HCT116 (cell line): ENCODE measurements around the gene CEP120. TPM values are rescaled to one million over a fixed set of nuclear protein-coding genes. Genes with fewer than 3 reads are reported as not detected.

Source experiments
- ATAC-seq: fragments of 200-7000 bp; cut with Tn5 transposase; 2 replicates; pipeline ENCODE4 v1.9.1; 2020; ENCODE audit warnings: mild to moderate bottlenecking, moderate library complexity
- BruUV-seq: library from RNA; stranded (reverse); fragments of 400-500 nt; replicated peaks from 2 replicates; lab custom pipeline; 2021; lab: Mats Ljungman, UMichigan
- CTCF ChIA-PET: fragments of 300-600 bp; sonication (Branson Sonifier 250); formaldehyde crosslinking; loops from one replicate; lab custom pipeline; 2021; ENCODE audit warnings: antibody characterized with exemption; lab: Charles Lee
- POLR2A ChIA-PET: fragments of 300-600, 350-600 bp; sonication (Branson Sonifier 250); formaldehyde crosslinking; loops from one replicate; lab custom pipeline; 2021; ENCODE audit warnings: antibody characterized with exemption; lab: Charles Lee
- RAD21 ChIA-PET, 2 experiments: fragments of 300-600 bp; sonication (Branson Sonifier 250); formaldehyde crosslinking; loops; one replicate each; lab custom pipeline; 2023; ENCODE audit warnings: low total read pairs in 2 of 2; ENCODE audit not compliant: uncharacterized antibody in 2 of 2, unreplicated experiment in 2 of 2, low non-redundant PET in 1 of 2; lab: Charles Lee
- DNase-seq: peaks from one replicate; pipeline ENCODE4 v3.0.0-alpha.2; 2010; ENCODE audit warnings: low read depth, low spot score
- H2AFZ ChIP-seq: fragments of 200-600 bp; shearing (Covaris generic), sonication (generic); 2 replicates; pipeline ENCODE4 v1.6.1; 2017; ENCODE audit warnings: low read depth, mixed run types, mixed read lengths, antibody characterized with exemption, low read length; ENCODE audit not compliant: poor library complexity, severe bottlenecking
- H3K27ac ChIP-seq: 2 replicates; pipeline ENCODE4 v1.5.1; 2012; ENCODE audit warnings: low read depth, low read length
- H3K27me3 ChIP-seq: fragments of 200-600 bp; sonication (generic); 2 replicates; pipeline ENCODE4 v1.6.1; 2016; ENCODE audit warnings: mixed run types, low read length, mixed read lengths; ENCODE audit not compliant: insufficient read depth
- H3K36me3 ChIP-seq, 2 experiments: fragments of 200-500 bp in 1 of 2; fragments of 200-600 bp in 1 of 2; sonication (Bioruptor generic) in 1 of 2; sonication (generic) in 1 of 2; 2 replicates each; pipeline versions ENCODE4 v1.5.1 to v1.6.1; 2014 to 2016; ENCODE audit warnings: low read length in 2 of 2, inconsistent platforms in 1 of 2, mixed read lengths in 1 of 2, mixed run types in 1 of 2; ENCODE audit not compliant: insufficient read depth in 2 of 2, control insufficient read depth in 1 of 2
- H3K4me1 ChIP-seq, 2 experiments: fragments of 200-600 bp in 1 of 2; sonication (generic) in 1 of 2; 2 replicates each; pipeline versions ENCODE4 v1.5.1 to v1.6.1; 2012 to 2017; ENCODE audit warnings: low read length in 2 of 2, inconsistent platforms in 1 of 2, mild to moderate bottlenecking in 1 of 2, mixed read lengths in 1 of 2, mixed run types in 1 of 2, moderate library complexity in 1 of 2; ENCODE audit not compliant: insufficient read depth in 2 of 2, control insufficient read depth in 1 of 2
- H3K4me2 ChIP-seq: fragments of 200-600 bp; sonication (generic); 2 replicates; pipeline ENCODE4 v1.6.1; 2017; ENCODE audit warnings: mixed run types, low read length, mixed read lengths
- H3K4me3 ChIP-seq, 2 experiments: fragments of 200-600 bp in 1 of 2; sonication (generic) in 1 of 2; replicated peaks in 1 of 2; 2 replicates each; pipeline ENCODE4 v1.5.1; 2011 to 2016; ENCODE audit warnings: low read length in 2 of 2, control low read depth in 1 of 2, low read depth in 1 of 2, mild to moderate bottlenecking in 1 of 2, mixed read lengths in 1 of 2, mixed run types in 1 of 2
- H3K79me2 ChIP-seq: fragments of 200-600 bp; sonication (generic); 2 replicates; pipeline ENCODE4 v1.6.1; 2017; ENCODE audit warnings: mild to moderate bottlenecking, mixed run types, low read length, moderate library complexity, mixed read lengths; ENCODE audit not compliant: insufficient read depth
- H3K9ac ChIP-seq: fragments of 200-600 bp; sonication (generic); 2 replicates; pipeline ENCODE4 v1.6.1; 2016; ENCODE audit warnings: low read length, mixed read lengths
- H3K9me2 ChIP-seq: fragments of 200-600 bp; sonication (generic), shearing (Covaris generic); 2 replicates; pipeline ENCODE4 v1.6.1; 2017; ENCODE audit warnings: mixed run types, mild to moderate bottlenecking, moderate library complexity; ENCODE audit not compliant: insufficient read depth
- H3K9me3 ChIP-seq, 2 experiments: fragments of 200-500 bp in 1 of 2; fragments of 200-600 bp in 1 of 2; sonication (Bioruptor generic) in 1 of 2; sonication (generic) in 1 of 2; 2 replicates each; pipeline ENCODE4 v1.6.1; 2014 to 2017; ENCODE audit warnings: low read length in 2 of 2, mixed read lengths in 2 of 2, inconsistent platforms in 1 of 2, low read depth in 1 of 2, mild to moderate bottlenecking in 1 of 2, mixed run types in 1 of 2, moderate library complexity in 1 of 2; ENCODE audit not compliant: control insufficient read depth in 1 of 2, insufficient read depth in 1 of 2
- H4K20me1 ChIP-seq: fragments of 200-600 bp; sonication (generic), shearing (Covaris generic); 2 replicates; pipeline ENCODE4 v1.6.1; 2017; ENCODE audit warnings: mixed run types, mild to moderate bottlenecking, moderate library complexity; ENCODE audit not compliant: insufficient read depth
- ATF3 ChIP-seq: IDR thresholded peaks from 2 replicates; pipeline ENCODE4 v1.6.1; 2012
- CBX3 ChIP-seq: IDR thresholded peaks from 2 replicates; pipeline ENCODE4 v1.6.1; 2012; ENCODE audit warnings: low read depth
- CEBPB ChIP-seq: IDR thresholded peaks from 2 replicates; pipeline ENCODE4 v1.6.1; 2012; ENCODE audit warnings: low read depth
- CTCF ChIP-seq, 3 experiments: fragments of 200-600 bp in 1 of 3; sonication (generic) in 1 of 3; IDR thresholded peaks in 2 of 3; conservative IDR thresholded peaks in 1 of 3; 2 replicates each; pipeline ENCODE4 v1.5.1; 2012 to 2017; ENCODE audit warnings: low read depth in 2 of 3, low read length in 2 of 3, antibody characterized with exemption in 1 of 3, borderline replicate concordance in 1 of 3, control low read depth in 1 of 3, mild to moderate bottlenecking in 1 of 3, mixed read lengths in 1 of 3, mixed run types in 1 of 3, moderate library complexity in 1 of 3; ENCODE audit not compliant: insufficient read depth in 1 of 3
- EGR1 ChIP-seq: IDR thresholded peaks from 2 replicates; pipeline ENCODE4 v1.6.1; 2012; ENCODE audit warnings: low read depth
- ELF1 ChIP-seq: IDR thresholded peaks from 2 replicates; pipeline ENCODE4 v1.6.1; 2012; ENCODE audit warnings: low read depth, borderline replicate concordance
- EZH2 ChIP-seq: fragments of 200-600 bp; sonication (generic); IDR thresholded peaks from 2 replicates; pipeline ENCODE4 v1.6.1; 2017; ENCODE audit warnings: antibody characterized with exemption, mixed run types
- EZH2phosphoT487 ChIP-seq: fragments of 200-600 bp; IDR thresholded peaks from 2 replicates; pipeline ENCODE4 v1.6.1; 2018; ENCODE audit warnings: antibody characterized with exemption, borderline replicate concordance
- FOSL1 ChIP-seq: IDR thresholded peaks from 2 replicates; pipeline ENCODE4 v1.6.1; 2012; ENCODE audit warnings: low read depth
- POLR2A ChIP-seq: IDR thresholded peaks from 2 replicates; pipeline ENCODE4 v1.7.0; 2011; ENCODE audit warnings: borderline replicate concordance; ENCODE audit not compliant: insufficient read depth, insufficient read length; ENCODE audit errors: extremely low read depth
- POLR2AphosphoS5 ChIP-seq: IDR thresholded peaks from 2 replicates; pipeline ENCODE4 v1.6.1; 2011; ENCODE audit warnings: mild to moderate bottlenecking, low read depth, low read length, moderate library complexity
- SIN3A ChIP-seq: IDR thresholded peaks from 2 replicates; pipeline ENCODE4 v1.6.1; 2012; ENCODE audit warnings: low read depth
- SP1 ChIP-seq: IDR thresholded peaks from 2 replicates; pipeline ENCODE4 v1.6.1; 2012; ENCODE audit warnings: low read depth
- TCF7L2 ChIP-seq: IDR thresholded peaks from 2 replicates; pipeline ENCODE4 v1.7.0; 2011; ENCODE audit warnings: borderline replicate concordance, inconsistent platforms; ENCODE audit not compliant: insufficient read depth, insufficient read length; ENCODE audit errors: extremely low read depth
- intact Hi-C: fragments of 100-400 bp; cut with micrococcal nuclease; formaldehyde crosslinking; loops from 2 replicates; pipeline ENCODE4 v1.10.0; 2022
- total RNA-seq: library from RNA; stranded (reverse); gene quantifications from one replicate; pipeline ENCODE4 v1.2.1, GENCODE V29; 2021; ENCODE audit not compliant: unreplicated experiment

The CEP120 gene
- total RNA-seq, 1 experiment from 2014 or later, result 30.2 TPM

GRCh38 chr5:123360201-123360571, 63.0 kb downstream of the CEP120 start:
- no peaks in the 10 kb centered on the region for H3K27me3 ChIP-seq
- POLR2A ChIA-PET, result no interaction called here
- intact Hi-C loops, result no loop called here
- no TSS peak for BruUV-seq
- no peaks in the 10 kb centered on the region for H3K36me3 ChIP-seq
- H3K4me2 ChIP-seq, result no peak overlapping the region
- H3K4me1 ChIP-seq, result no peaks in the 10 kb centered on the region
- no peak overlapping the region for H3K27ac ChIP-seq
- no peak for TF ChIP-seq FOSL1
- no peak for TF ChIP-seq SIN3A
- no peak overlapping the region for H2AFZ ChIP-seq
- no peaks in the 10 kb centered on the region for H3K9me2 ChIP-seq
- no peaks in the 10 kb centered on the region for H4K20me1 ChIP-seq
- RAD21 ChIA-PET, result no interaction called here
- CTCF ChIA-PET, result no interaction called here
- no peaks in the 10 kb centered on the region for H3K79me2 ChIP-seq
- ATAC-seq (no peak), DNase-seq (no peak)
- H3K9me3 ChIP-seq, result no peaks in the 10 kb centered on the region; a peak in 1 of 4 replicates
- no peak overlapping the region for H3K4me3 ChIP-seq
- H3K9ac ChIP-seq, result no peak overlapping the region

GRCh38 chr5:123359454-123360200, 63.6 kb downstream of the CEP120 start:
- H3K9me2 ChIP-seq, result no peaks in the 10 kb centered on the region
- no peak for DNase-seq
- H4K20me1 ChIP-seq, result no peaks in the 10 kb centered on the region
- no peak overlapping the region for H3K27ac ChIP-seq
- H3K4me1 ChIP-seq, result no peaks in the 10 kb centered on the region
- no peaks in the 10 kb centered on the region for H3K27me3 ChIP-seq
- no peak overlapping the region for H3K4me3 ChIP-seq
- BruUV-seq, result no TSS peak
- no peak overlapping the region for H2AFZ ChIP-seq
- no peaks in the 10 kb centered on the region; a peak in 1 of 4 replicates for H3K9me3 ChIP-seq
- intact Hi-C loops, result no loop called here
- POLR2A ChIA-PET, result no interaction called here
- RAD21 ChIA-PET, result no interaction called here
- H3K9ac ChIP-seq, result no peak overlapping the region
- CTCF ChIA-PET, result no interaction called here
- no peak for ATAC-seq
- H3K36me3 ChIP-seq, result no peaks in the 10 kb centered on the region
- no peak overlapping the region for H3K4me2 ChIP-seq
- H3K79me2 ChIP-seq, result no peaks in the 10 kb centered on the region
- TF ChIP-seq POLR2A (no peak), CEBPB (no peak), ELF1 (no peak), ATF3 (no peak), FOSL1 (no peak), EZH2 (no peak), EGR1 (no peak), CBX3 (no peak), SIN3A (no peak), POLR2AphosphoS5 (no peak), CTCF (IDR thresholded peaks at IDR 0.05 in 2 of 3, conservative IDR thresholded peaks at IDR 0.05 in 1 of 3; ENCODE audit: borderline replicate concordance in 1 of 3, insufficient read depth in 1 of 3, low read depth in 2 of 3, low read length in 2 of 3) (no peak), EZH2phosphoT487 (no peak), SP1 (no peak), TCF7L2 (no peak)
